ENCODE results near the gene JUND.
"Not testable (repeated sequence)": the region's sequence is repeated elsewhere in the genome, so short reads cannot be mapped to it uniquely, and the experiment has no call there.

The JUND gene

DNA sequence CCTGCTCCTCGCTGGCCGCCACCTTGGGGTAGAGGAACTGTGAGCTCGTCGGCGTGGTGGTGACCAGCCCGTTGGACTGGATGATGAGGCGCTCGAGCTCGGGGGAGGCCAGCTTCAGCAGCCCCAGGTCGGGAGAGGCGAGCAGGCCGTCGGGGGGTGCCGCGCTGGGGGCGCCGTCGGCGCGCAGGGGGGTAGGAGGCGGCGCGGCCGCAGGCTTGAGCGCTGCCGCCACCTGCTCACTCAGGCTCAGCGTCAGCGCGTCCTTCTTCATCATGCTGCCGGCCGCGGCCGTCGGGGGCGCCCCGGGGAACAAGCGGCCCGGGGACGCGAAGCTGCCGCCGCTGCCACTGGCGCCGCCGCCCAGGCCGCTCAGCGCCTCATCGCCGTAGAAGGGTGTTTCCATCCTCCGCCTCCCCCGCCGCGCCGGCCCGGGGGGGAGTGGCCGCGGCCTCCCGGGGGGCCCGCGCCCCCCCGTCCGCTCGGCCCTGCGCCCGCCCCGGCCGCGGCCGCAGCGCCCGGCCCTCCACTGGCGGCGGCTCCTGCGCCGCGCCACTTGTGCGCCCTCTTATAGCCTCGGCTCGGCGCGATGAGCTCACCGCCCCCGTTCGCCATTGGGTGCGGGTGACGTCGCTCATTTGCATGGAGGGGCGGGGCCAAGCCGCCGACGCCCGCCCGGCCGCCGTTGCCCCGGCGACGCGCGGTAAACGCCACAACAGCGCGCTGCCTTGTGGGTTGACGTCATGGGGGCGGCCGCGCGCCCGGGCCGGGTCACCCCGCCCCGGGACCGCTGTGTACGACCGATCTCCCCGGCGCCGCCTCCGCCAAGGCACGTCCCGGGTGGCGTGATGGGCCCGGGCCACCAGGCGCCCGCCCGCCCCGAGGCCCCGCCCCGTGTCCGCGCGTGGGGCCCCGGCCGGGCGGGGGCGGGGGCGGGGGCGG is at the start of gene JUND:
Gene JUND, minus strand, starts transcription at position 541 of the 939 bp plus-strand sequence. Its CDS starts 138 bp downstream, at position 403.
- DNase-seq = peak; percentile 97
- in situ Hi-C loops (cut with MboI; ENCODE audit: low pct_unique_long_range_greater_than_20kb, low sequenced_read_pairs) = no loop called here

GRCh38 chr19:18330868-18331267 is 49.4 kb upstream of the JUND start:
- in situ Hi-C loops (cut with MboI; ENCODE audit: low pct_unique_long_range_greater_than_20kb, low sequenced_read_pairs) = no loop called here
- DNase-seq = no peak

- in situ Hi-C loops (cut with MboI; ENCODE audit: low pct_unique_long_range_greater_than_20kb, low sequenced_read_pairs) = no loop called here
Measured at GRCh38 chr19:18329035-18329376, 47.6 kb upstream of the JUND start.

GRCh38 chr19:18328340-18329034 is 47.1 kb upstream of the JUND start:
- peak; percentile 98 for DNase-seq
- in situ Hi-C loops (cut with MboI; ENCODE audit: low pct_unique_long_range_greater_than_20kb, low sequenced_read_pairs) = no loop called here

More at GRCh38 chr19:18329035-18329376, 47.6 kb upstream of the JUND start:
- no peak for DNase-seq

DNA sequence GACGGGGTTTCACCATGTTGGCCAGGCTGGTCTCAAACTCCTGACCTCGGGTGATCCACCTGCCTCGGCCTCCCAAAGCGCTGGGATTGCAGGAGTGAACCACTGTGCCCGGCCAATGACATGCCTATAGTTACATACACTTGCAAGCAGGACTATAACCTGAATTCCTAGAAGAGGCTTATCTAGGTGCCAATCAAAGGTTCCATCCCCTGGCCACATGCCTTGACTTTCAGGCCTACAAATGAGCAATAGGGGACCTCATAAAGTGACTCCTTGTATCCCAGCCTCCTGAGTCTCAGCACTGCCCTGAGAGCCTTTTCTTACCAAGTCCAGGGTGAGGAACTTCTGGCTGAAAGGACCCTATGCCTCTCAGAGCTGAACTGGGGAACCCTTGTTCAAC is 45.4 kb upstream of the JUND start:
- DNase-seq = no peak
- in situ Hi-C loops (cut with MboI; ENCODE audit: low pct_unique_long_range_greater_than_20kb, low sequenced_read_pairs) = no loop called here

DNA sequence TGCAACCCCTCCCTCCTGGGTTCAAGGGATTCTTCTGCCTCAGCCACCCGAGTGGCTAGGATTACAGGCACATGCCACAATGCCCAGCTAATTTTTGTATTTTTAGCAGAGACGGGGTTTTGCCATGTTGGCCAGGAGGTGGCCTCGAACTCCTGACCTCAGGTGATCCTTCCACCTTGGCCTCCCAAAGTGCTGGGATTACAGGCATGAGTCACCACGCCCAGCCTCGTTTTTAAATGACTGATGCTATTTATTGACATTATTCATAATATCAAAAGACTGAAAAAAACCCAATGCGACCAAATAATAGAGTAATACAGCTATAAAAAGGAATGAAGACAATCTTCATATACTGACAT is 42.9 kb upstream of the JUND start:
- in situ Hi-C loops (cut with MboI; ENCODE audit: low pct_unique_long_range_greater_than_20kb, low sequenced_read_pairs); DNase-seq: not testable (repeated sequence)

GRCh38 chr19:18322759-18323460 is 41.5 kb upstream of the JUND start, which contains the start of gene LSM4:
LSM4 (minus strand) TSS chr19:18323076; CDS start chr19:18323020, 56 bp downstream.
- DNase-seq = peak; percentile 99
- in situ Hi-C loops (cut with MboI; ENCODE audit: low pct_unique_long_range_greater_than_20kb, low sequenced_read_pairs) = no loop called here

- in situ Hi-C loops (cut with MboI; ENCODE audit: low pct_unique_long_range_greater_than_20kb, low sequenced_read_pairs) = no loop called here
- DNase-seq = peak; percentile 73
Measured at GRCh38 chr19:18322318-18322758, 40.9 kb upstream of the JUND start.

GRCh38 chr19:18321734-18322102 is 40.3 kb upstream of the JUND start:
- DNase-seq = peak; percentile 64
- in situ Hi-C loops (cut with MboI; ENCODE audit: low pct_unique_long_range_greater_than_20kb, low sequenced_read_pairs) = no loop called here

DNA sequence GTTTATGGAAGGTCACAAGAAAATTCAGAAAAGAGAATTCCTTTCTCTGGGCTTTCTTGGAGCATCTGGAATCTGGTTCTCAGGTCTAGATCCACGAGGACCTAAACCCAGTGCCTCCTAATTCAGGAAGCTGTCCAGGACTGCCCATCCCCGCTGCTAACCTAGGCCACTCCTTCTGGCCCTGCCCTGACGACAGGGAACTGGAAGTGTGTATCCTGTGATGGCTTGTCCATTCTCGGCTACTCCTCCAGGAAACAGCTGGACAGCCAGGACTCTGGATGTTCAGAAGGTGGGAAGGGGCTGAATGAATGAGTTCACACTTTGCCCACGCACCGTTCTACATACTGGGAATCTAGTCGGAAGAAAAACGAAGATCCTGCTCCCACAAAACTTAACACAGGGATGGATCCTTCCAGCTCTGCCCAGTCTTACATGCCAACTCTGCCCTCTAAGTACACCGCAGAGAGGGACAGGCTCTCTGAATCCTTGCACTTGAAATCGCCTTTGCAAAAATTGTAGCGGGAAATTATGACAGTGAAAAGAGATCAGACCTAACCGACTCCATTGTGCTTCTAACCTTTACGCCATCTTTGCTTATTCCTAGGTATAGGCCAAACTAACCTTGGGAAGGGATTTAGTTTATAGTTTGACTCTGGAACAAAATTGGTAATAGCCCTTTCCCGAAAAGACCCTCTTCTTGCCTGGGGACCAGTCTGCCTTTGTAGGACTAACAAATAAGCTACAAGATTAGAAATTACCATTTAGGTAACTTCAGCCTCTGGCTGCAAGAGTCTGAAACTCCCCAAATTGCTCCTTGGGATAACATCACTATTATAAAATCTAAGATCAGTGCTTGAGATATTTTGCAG is 39.7 kb upstream of the JUND start:
- in situ Hi-C loops (cut with MboI; ENCODE audit: low pct_unique_long_range_greater_than_20kb, low sequenced_read_pairs) = no loop called here

DNA sequence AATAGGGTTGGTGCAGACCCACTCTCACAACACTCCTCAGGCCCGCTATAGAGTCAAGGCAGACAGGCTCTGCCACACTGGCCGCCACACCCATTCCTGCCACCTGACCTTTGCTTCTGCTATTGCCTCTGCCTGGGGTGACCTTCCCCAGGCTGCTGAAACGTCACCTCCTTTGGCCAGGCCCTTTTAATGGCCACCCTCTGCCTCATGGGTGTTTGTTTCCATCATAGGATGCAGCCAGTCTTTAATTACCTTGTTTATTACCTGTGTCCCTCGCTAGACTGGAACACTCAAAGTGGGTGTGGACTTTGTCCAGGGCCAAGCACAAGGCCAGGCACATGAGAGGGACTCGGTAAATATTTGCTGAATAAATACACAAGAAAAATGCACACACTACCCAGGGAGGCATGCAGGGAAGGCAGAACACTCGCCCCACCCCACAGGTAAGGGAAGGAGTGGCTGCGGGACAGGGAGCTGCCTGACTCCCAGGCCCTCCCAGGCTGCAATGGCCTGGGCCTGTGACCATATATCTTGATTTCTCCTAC is 38.2 kb upstream of the JUND start:
- no peak for DNase-seq
- in situ Hi-C loops (cut with MboI; ENCODE audit: low pct_unique_long_range_greater_than_20kb, low sequenced_read_pairs) = no loop called here

More for the DNA sequence above, 39.7 kb upstream of the JUND start:
- DNase-seq = no peak

GRCh38 chr19:18317961-18318800 is 36.8 kb upstream of the JUND start:
- in situ Hi-C loops (cut with MboI; ENCODE audit: low pct_unique_long_range_greater_than_20kb, low sequenced_read_pairs) = no loop called here
- peak; percentile 89 for DNase-seq

- in situ Hi-C loops (cut with MboI; ENCODE audit: low pct_unique_long_range_greater_than_20kb, low sequenced_read_pairs) = no loop called here
- no peak for DNase-seq
Measured at GRCh38 chr19:18313398-18313797, 32.0 kb upstream of the JUND start.

DNA sequence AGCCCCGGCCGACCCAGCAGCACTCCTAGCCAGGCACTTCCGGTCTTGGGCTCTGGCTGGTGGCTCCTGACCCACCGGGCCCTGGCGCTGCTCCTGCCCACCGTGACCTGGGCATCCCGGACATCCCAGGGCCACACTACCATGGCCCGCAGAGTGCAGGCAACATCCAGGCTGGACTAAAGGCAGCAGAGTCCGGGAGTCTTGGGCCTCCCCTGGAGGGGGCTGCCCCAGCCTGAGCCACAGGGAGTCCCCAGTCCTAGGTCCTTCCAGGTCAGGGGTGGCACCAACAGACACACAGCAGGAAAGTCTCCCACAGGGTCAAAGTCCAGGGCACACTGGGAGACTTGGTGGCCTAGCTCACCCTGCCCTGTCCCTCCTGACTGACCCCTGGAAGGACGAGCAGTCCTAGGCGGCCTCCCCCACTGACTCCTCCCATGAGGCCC is 30.7 kb upstream of the JUND start:
- DNase-seq = no peak

GRCh38 chr19:18311502-18312091 is 30.2 kb upstream of the JUND start:
- in situ Hi-C loops (cut with MboI; ENCODE audit: low pct_unique_long_range_greater_than_20kb, low sequenced_read_pairs) = no loop called here
- no peak for DNase-seq

More for the DNA sequence above, 30.7 kb upstream of the JUND start:
- in situ Hi-C loops (cut with MboI; ENCODE audit: low pct_unique_long_range_greater_than_20kb, low sequenced_read_pairs) = no loop called here

DNA sequence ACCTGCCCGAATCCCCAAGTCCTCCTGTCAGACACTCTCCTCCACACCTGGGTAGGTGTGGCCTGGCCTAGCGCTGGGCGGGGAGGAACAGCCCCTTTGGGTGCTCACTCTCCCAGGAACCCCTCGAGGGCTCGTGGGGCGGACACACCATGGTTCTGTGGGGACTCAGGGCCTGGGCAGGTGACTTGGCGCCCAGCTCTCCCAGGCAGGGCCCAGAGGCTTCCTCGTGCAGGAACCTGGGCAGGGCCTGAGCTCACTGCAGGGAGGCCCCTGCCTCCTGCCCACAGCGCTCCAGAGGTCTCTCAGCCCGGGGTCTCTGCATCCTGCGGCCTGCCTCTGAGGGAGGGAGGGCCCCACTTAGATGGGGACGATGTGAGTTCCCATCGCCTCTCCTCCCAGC is 29.5 kb upstream of the JUND start:
- in situ Hi-C loops (cut with MboI; ENCODE audit: low pct_unique_long_range_greater_than_20kb, low sequenced_read_pairs) = no loop called here
- no peak for DNase-seq
